Tibial artery (tissue), 4 donors: ENCODE results near the gene CACNA1C.
A peak's percentile ranks its signal among the peaks of the same experiment; 100 is the strongest.

Experiments
- DNase-seq, 2 donors: peaks; one replicate each; pipeline ENCODE4 v3.0.0-alpha.2; 2019
- H3K27ac ChIP-seq, 2 donors: fragments of 200-600 bp; sonication (generic) in 1 of 2; 1 replicate in 1 of 2; 2 replicates in 1 of 2; pipeline ENCODE4 v1.5.1; 2018 to 2019; ENCODE audit warnings: mild to moderate bottlenecking in 1 of 2
- H3K27me3 ChIP-seq, 2 donors: fragments of 200-600 bp; sonication (generic) in 1 of 2; one replicate each; pipeline versions ENCODE4 v1.5.1 to v1.6.0; 2016 to 2019
- H3K36me3 ChIP-seq, 3 donors: fragments of 200-600 bp; sonication (generic) in 2 of 3; one replicate each; pipeline ENCODE4 v1.5.1; 2016 to 2019; ENCODE audit warnings: mild to moderate bottlenecking in 2 of 3
- H3K4me1 ChIP-seq, 4 donors: fragments of 200-600 bp; sonication (generic) in 2 of 4; 1 replicate in 3 of 4; 2 replicates in 1 of 4; pipeline ENCODE4 v1.5.1; 2016 to 2019
- H3K4me3 ChIP-seq, 2 donors: fragments of 200-600 bp; sonication (generic) in 1 of 2; 1 replicate in 1 of 2; 2 replicates in 1 of 2; pipeline ENCODE4 v1.5.1; 2018 to 2019; ENCODE audit warnings: mild to moderate bottlenecking in 2 of 2
- H3K9me3 ChIP-seq, 3 donors: fragments of 200-600 bp; sonication (generic) in 1 of 3; one replicate each; pipeline ENCODE4 v1.5.1; 2016 to 2019
- intact Hi-C: fragments of 100-400 bp; cut with DNase I; formaldehyde crosslinking; loops from one replicate; pipeline ENCODE4 v1.15.0; 2023; ENCODE audit warnings: low total_unique reads
- TF ChIP-seq, protein P1 (sequence below), 2 experiments: fragments of 200-600 bp in 1 of 2; fragments of 450-650 bp in 1 of 2; IDR thresholded peaks; one replicate each; pipeline ENCODE4 v1.5.1; 2017 to 2019; ENCODE audit warnings: antibody characterized with exemption in 2 of 2, mild to moderate bottlenecking in 1 of 2, moderate library complexity in 1 of 2

Gene CACNA1C

DNA sequence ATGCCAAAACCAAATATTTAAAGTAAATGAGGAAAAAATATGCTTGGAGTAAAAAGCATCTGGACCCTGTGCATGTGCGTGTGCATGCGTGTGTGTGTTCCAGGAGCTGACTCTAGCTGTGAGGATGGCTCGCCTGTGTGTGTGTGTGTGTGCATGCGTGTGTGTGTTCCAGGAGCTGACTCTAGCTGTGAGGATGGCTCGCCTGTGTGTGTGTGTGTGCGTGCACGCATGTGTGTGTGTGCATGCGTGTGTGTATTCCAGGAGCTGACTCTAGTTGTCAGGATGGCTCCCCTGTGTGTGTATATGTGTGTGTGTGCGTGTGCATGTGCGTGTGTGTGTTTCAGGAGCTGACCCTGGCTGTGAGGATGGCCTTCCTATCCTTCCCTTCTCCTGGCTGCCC, 357.7 kb downstream of the CACNA1C start:
- H3K4me1 ChIP-seq = peaks cover 0 to 22% (median 12%) of the 10 kb centered on the region in 4 donors
- peak in 1 of 2 donors; percentile 40 for DNase-seq
- intact Hi-C loops = no loop called here

DNA sequence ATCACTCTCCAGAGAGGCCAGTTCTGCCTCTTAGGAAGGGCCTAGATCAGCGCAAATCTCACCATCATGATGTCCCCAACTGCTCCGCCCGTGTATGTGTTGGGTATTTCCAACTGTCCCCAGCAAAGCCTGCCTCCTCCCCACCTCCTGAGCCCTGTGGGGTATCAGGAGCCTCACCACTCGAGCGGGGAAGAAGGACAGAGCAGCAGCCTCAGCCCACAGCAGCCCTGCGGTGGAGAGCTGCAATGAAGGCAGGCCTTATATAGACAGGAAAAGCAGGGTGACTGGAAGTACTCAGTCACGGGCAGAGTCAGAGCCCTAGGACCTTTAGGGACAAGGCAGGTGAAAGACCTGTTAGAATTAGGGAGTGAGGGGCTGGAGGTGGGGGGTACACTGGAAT, 358.2 kb downstream of the CACNA1C start:
- no peak overlapping the region for H3K27ac ChIP-seq
- peaks cover 0 to 27% (median 16%) of the 10 kb centered on the region in 4 donors for H3K4me1 ChIP-seq
- intact Hi-C loops = no loop called here
- TF ChIP-seq, protein P1, sequence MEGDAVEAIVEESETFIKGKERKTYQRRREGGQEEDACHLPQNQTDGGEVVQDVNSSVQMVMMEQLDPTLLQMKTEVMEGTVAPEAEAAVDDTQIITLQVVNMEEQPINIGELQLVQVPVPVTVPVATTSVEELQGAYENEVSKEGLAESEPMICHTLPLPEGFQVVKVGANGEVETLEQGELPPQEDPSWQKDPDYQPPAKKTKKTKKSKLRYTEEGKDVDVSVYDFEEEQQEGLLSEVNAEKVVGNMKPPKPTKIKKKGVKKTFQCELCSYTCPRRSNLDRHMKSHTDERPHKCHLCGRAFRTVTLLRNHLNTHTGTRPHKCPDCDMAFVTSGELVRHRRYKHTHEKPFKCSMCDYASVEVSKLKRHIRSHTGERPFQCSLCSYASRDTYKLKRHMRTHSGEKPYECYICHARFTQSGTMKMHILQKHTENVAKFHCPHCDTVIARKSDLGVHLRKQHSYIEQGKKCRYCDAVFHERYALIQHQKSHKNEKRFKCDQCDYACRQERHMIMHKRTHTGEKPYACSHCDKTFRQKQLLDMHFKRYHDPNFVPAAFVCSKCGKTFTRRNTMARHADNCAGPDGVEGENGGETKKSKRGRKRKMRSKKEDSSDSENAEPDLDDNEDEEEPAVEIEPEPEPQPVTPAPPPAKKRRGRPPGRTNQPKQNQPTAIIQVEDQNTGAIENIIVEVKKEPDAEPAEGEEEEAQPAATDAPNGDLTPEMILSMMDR (IDR thresholded peaks at IDR 0.05) = no peak
- no peaks in the 10 kb centered on the region for H3K36me3 ChIP-seq
- no peaks in the 10 kb centered on the region for H3K27me3 ChIP-seq
- no peaks in the 10 kb centered on the region for H3K9me3 ChIP-seq
- DNase-seq = peak in 1 of 2 donors; percentile 25
- no peak overlapping the region for H3K4me3 ChIP-seq

More for the DNA sequence above, 357.7 kb downstream of the CACNA1C start:
- no peak overlapping the region for H3K4me3 ChIP-seq
- TF ChIP-seq, protein P1 (IDR thresholded peaks at IDR 0.05) = no peak
- no peak overlapping the region for H3K27ac ChIP-seq
- no peaks in the 10 kb centered on the region for H3K27me3 ChIP-seq
- no peaks in the 10 kb centered on the region for H3K36me3 ChIP-seq
- no peaks in the 10 kb centered on the region for H3K9me3 ChIP-seq

DNA sequence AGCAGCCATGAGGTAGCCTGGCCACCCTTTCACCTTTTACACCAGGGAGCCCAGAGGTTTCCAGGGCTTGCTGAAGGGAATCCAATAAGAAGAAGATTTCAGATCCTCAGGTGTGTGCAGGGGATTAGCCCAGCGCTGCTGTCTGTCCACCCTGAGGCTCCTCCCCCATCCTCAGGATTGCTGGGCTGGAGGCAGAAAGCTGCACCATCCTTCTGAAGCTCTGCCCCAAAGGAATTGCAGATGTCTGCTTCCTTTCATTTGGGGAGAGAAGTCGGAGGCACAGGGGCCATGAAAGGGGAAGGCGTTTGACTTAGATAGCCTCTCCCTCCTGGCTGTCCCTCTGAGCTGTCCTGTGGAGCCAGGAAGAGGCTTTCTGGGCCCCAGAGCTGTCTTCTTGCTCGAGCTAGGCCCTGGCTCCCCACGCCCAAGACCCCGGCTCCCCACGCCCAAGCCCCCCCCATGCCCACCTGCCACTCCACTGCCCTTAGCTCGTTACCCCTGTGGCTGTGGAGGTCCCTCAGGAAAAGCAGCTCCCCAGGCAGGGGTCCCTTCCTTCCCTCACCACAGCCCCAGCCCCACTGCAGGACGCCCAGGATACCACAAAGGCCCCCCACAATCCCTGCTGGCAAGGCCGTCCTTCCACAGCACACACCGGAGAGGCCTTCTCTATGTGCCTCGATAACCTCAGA, 359.0 kb downstream of the CACNA1C start:
- no peak overlapping the region for H3K4me3 ChIP-seq
- H3K4me1 ChIP-seq = peaks cover 0 to 28% (median 16%) of the 10 kb centered on the region in 4 donors
- intact Hi-C loops = no loop called here
- H3K27me3 ChIP-seq = no peaks in the 10 kb centered on the region
- no peaks in the 10 kb centered on the region for H3K9me3 ChIP-seq
- no peaks in the 10 kb centered on the region for H3K36me3 ChIP-seq
- DNase-seq = peak in 1 of 2 donors; percentile 39
- TF ChIP-seq, protein P1 (IDR thresholded peaks at IDR 0.05) = no peak
- no peak overlapping the region for H3K27ac ChIP-seq

DNA sequence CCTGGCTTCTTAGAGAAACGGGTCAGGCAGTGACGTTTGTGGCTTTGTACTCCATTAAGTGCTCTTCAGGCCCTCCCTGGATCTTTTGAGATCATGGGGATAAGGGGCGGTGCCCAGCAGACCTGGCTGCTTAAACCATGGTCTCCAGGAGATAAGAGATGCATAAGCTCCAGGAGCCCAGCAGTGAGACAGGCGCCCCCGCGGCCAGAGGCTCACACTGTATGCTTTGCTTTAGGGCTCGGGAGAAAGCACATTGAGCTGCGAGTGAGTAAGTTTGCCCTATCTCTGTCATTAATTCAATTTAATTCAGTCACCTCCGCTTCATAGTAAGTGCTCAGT, 359.5 kb downstream of the CACNA1C start:
- TF ChIP-seq, protein P1 (IDR thresholded peaks at IDR 0.05) = no peak
- no peaks in the 10 kb centered on the region for H3K9me3 ChIP-seq
- H3K27ac ChIP-seq = no peak overlapping the region
- H3K4me3 ChIP-seq = no peak overlapping the region
- H3K27me3 ChIP-seq = no peaks in the 10 kb centered on the region
- intact Hi-C loops = no loop called here
- no peaks in the 10 kb centered on the region for H3K36me3 ChIP-seq
- H3K4me1 ChIP-seq = peaks cover 0 to 28% (median 16%) of the 10 kb centered on the region in 4 donors
- peak in 1 of 2 donors; percentile 59 for DNase-seq

DNA sequence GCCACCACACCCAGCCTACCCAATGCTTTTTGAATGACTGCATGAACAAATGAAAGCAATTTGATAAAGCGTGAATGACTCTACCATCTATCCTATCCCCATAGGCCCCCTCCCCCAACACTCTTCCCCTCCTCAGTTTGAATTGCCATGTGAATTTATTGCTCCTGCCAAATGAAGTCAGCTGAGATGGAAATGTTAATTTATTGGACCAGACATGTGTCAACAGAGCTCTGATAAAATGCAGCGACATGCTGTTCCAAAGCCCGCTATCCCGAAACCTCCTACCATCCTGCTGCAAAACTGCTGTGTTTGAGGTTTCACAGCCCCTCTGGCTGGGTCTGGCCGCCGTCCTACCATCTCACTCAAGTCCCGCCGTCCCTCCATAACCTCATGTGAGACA, 360.5 kb downstream of the CACNA1C start:
- intact Hi-C loops = no loop called here
- no peak overlapping the region for H3K4me3 ChIP-seq
- no peak overlapping the region for H3K27ac ChIP-seq
- H3K9me3 ChIP-seq = no peaks in the 10 kb centered on the region
- no peaks in the 10 kb centered on the region for H3K27me3 ChIP-seq
- no peaks in the 10 kb centered on the region for H3K36me3 ChIP-seq
- peaks cover 0 to 28% (median 16%) of the 10 kb centered on the region in 4 donors for H3K4me1 ChIP-seq
- DNase-seq = no peak
- TF ChIP-seq, protein P1 (IDR thresholded peaks at IDR 0.05) = no peak
